HepG2 (cell line): Measurements from ENCODE around the gene AMBRA1. TPM values are rescaled to one million over a fixed set of nuclear protein-coding genes. Genes with fewer than 3 reads are reported as not detected.

ENCODE experiments used
- CBX5 ChIP-seq: sonication (generic); formaldehyde crosslinking; IDR thresholded peaks from 2 replicates; pipeline ENCODE4 v1.4.0; 2020; ENCODE audit warnings: missing genetic modification reagents, borderline replicate concordance
- ETV5 ChIP-seq: IDR thresholded peaks from 2 replicates; pipeline ENCODE4 v1.6.1; 2018; ENCODE audit warnings: missing biosample characterization, missing genetic modification reagents, inconsistent platforms, borderline replicate concordance
- IRX3 ChIP-seq: sonication (generic); formaldehyde crosslinking; IDR thresholded peaks from 2 replicates; pipeline ENCODE4 v1.8.1; 2023; ENCODE audit warnings: mild to moderate bottlenecking, low read depth, missing genetic modification reagents, borderline replicate concordance
- NFYC ChIP-seq: IDR thresholded peaks from 2 replicates; pipeline ENCODE4 v1.6.1; 2016; ENCODE audit warnings: missing genetic modification reagents, missing compliant biosample characterization
- NR3C1 ChIP-seq: sonication (generic); formaldehyde crosslinking; IDR thresholded peaks from 2 replicates; pipeline ENCODE4 v1.4.0; 2020; ENCODE audit warnings: missing genetic modification reagents
- SRSF4 ChIP-seq: fragments of 200-400 bp; formaldehyde crosslinking; IDR thresholded peaks from one replicate; pipeline ENCODE4 v1.6.1; 2018; ENCODE audit warnings: mild to moderate bottlenecking, low read depth, low read length, moderate library complexity; ENCODE audit not compliant: poor library complexity, severe bottlenecking
- TEAD3 ChIP-seq: optimal IDR thresholded peaks from 2 replicates; pipeline ENCODE3; 2016; ENCODE audit warnings: borderline replicate concordance
- XRCC5 ChIP-seq: fragments of 200-400 bp; formaldehyde crosslinking; optimal IDR thresholded peaks from 2 replicates; pipeline ENCODE3; 2017; ENCODE audit warnings: mild to moderate bottlenecking, low read length
- ZNF547 ChIP-seq: sonication (generic); formaldehyde crosslinking; IDR thresholded peaks from 2 replicates; pipeline ENCODE4 v1.5.1; 2020; ENCODE audit warnings: mild to moderate bottlenecking, missing genetic modification reagents
- ZNF562 ChIP-seq: sonication (generic); formaldehyde crosslinking; IDR thresholded peaks from 2 replicates; pipeline ENCODE4 v1.8.0; 2022; ENCODE audit warnings: missing genetic modification reagents, borderline replicate concordance
- polyA plus RNA-seq, 8 experiments: library from polyadenylated mRNA; depleted of rRNA in 3 of 8; stranded (reverse) in 7 of 8; unstranded in 1 of 8; fragments of >200 nt; fragmentation: Illumina TruSeq in 4 of 8; extraction: Trizol in 4 of 8; gene quantifications; 2 replicates each; pipeline versions ENCODE4 v1.2.1 to v1.2.3, GENCODE V29; 2011 to 2016; ENCODE audit warnings: low read depth in 4 of 8, missing spikeins in 1 of 8, mixed read lengths in 1 of 8; ENCODE audit not compliant: insufficient read depth in 1 of 8
- total RNA-seq, 5 experiments: library from RNA; depleted of rRNA; stranded (reverse); fragments of >200 nt; fragmentation: Illumina TruSeq; extraction: Trizol; gene quantifications; 2 replicates each; pipeline ENCODE4 v1.2.3, GENCODE V29; 2016; ENCODE audit warnings: low read depth in 1 of 5
- TF ChIP-seq, protein P1 (sequence below): sonication (generic); formaldehyde crosslinking; IDR thresholded peaks from 2 replicates; pipeline ENCODE4 v1.9.0; 2022; ENCODE audit warnings: missing genetic modification reagents, mild to moderate bottlenecking, borderline replicate concordance
- TF ChIP-seq, protein P2 (sequence below): sonication (generic); formaldehyde crosslinking; IDR thresholded peaks from 2 replicates; pipeline ENCODE4 v1.4.0; 2020; ENCODE audit warnings: missing genetic modification reagents, mild to moderate bottlenecking, borderline replicate concordance
- TF ChIP-seq, protein P3 (sequence below): sonication (generic); formaldehyde crosslinking; IDR thresholded peaks from 2 replicates; pipeline ENCODE4 v1.4.0; 2020; ENCODE audit warnings: missing genetic modification reagents
- TF ChIP-seq, protein P4 (sequence below): sonication (generic); formaldehyde crosslinking; IDR thresholded peaks from 2 replicates; pipeline ENCODE4 v1.4.0; 2020; ENCODE audit warnings: missing genetic modification reagents; ENCODE audit errors: not compliant biosample characterization
- TF ChIP-seq, protein P5 (sequence below): sonication (generic); formaldehyde crosslinking; IDR thresholded peaks from 2 replicates; pipeline ENCODE4 v1.8.1; 2023; ENCODE audit warnings: mild to moderate bottlenecking, moderate library complexity, missing genetic modification reagents
- TF ChIP-seq, protein P6 (sequence below), 2 experiments: IDR thresholded peaks; 2 replicates each; pipeline ENCODE4 v1.6.1; 2011 to 2012; ENCODE audit warnings: low read length in 2 of 2, borderline replicate concordance in 1 of 2, low read depth in 1 of 2, mild to moderate bottlenecking in 1 of 2, moderate library complexity in 1 of 2

The AMBRA1 gene
- total and polyA plus RNA-seq, 2 of the 13 experiments (the other 11 are each of a cell fraction or from before 2014, with no cell fraction given) = 15.7 to 26.0 TPM

DNA sequence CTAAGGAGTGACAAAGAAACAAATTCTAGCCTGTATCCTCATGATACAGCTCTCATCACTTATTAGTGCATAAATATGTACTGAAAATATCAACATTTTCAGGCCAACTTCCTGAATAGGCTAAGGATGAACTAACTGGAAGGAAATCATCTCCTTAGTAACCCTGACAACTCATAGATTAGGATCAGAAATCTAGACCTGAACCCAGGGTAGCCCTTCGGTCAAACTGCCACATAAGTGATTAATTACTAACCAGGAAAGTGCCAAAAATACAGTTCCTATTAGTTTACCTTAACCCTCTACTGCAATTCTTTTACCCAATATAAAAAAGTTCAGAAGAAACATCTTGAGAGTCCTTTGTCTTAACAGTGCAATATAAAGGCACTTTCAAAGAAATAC lies 40.0 kb downstream of the AMBRA1 start (continued):
- TF ChIP-seq, protein P1, sequence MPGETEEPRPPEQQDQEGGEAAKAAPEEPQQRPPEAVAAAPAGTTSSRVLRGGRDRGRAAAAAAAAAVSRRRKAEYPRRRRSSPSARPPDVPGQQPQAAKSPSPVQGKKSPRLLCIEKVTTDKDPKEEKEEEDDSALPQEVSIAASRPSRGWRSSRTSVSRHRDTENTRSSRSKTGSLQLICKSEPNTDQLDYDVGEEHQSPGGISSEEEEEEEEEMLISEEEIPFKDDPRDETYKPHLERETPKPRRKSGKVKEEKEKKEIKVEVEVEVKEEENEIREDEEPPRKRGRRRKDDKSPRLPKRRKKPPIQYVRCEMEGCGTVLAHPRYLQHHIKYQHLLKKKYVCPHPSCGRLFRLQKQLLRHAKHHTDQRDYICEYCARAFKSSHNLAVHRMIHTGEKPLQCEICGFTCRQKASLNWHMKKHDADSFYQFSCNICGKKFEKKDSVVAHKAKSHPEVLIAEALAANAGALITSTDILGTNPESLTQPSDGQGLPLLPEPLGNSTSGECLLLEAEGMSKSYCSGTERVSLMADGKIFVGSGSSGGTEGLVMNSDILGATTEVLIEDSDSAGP (CRISPR knock-in tag) = no peak
- TF ChIP-seq, protein P2, sequence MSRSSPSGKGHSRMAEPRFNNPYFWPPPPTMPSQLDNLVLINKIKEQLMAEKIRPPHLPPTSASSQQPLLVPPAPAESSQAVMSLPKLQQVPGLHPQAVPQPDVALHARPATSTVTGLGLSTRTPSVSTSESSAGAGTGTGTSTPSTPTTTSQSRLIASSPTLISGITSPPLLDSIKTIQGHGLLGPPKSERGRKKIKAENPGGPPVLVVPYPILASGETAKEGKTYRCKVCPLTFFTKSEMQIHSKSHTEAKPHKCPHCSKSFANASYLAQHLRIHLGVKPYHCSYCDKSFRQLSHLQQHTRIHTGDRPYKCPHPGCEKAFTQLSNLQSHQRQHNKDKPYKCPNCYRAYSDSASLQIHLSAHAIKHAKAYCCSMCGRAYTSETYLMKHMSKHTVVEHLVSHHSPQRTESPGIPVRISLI (CRISPR knock-in tag) = no peak
- no peak for TF ChIP-seq IRX3
- TF ChIP-seq NFYC (CRISPR knock-in tag) = 0 out of 2 replicates have a peak, but pooled peaks have one; percentile 5
- TF ChIP-seq, protein P3, sequence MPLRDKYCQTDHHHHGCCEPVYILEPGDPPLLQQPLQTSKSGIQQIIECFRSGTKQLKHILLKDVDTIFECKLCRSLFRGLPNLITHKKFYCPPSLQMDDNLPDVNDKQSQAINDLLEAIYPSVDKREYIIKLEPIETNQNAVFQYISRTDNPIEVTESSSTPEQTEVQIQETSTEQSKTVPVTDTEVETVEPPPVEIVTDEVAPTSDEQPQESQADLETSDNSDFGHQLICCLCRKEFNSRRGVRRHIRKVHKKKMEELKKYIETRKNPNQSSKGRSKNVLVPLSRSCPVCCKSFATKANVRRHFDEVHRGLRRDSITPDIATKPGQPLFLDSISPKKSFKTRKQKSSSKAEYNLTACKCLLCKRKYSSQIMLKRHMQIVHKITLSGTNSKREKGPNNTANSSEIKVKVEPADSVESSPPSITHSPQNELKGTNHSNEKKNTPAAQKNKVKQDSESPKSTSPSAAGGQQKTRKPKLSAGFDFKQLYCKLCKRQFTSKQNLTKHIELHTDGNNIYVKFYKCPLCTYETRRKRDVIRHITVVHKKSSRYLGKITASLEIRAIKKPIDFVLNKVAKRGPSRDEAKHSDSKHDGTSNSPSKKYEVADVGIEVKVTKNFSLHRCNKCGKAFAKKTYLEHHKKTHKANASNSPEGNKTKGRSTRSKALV (CRISPR knock-in tag) = no peak
- no peak for TF ChIP-seq ZNF562 (CRISPR knock-in tag)
- TF ChIP-seq SRSF4 = no peak
- TF ChIP-seq NR3C1 (CRISPR knock-in tag) = no peak
- TF ChIP-seq XRCC5 = no peak
- TF ChIP-seq, protein P4, sequence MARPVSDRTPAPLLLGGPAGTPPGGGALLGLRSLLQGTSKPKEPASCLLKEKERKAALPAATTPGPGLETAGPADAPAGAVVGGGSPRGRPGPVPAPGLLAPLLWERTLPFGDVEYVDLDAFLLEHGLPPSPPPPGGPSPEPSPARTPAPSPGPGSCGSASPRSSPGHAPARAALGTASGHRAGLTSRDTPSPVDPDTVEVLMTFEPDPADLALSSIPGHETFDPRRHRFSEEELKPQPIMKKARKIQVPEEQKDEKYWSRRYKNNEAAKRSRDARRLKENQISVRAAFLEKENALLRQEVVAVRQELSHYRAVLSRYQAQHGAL = no peak
- no peak for TF ChIP-seq ZNF547 (CRISPR knock-in tag)
- TF ChIP-seq TEAD3 (CRISPR knock-in tag) = no peak
- no peak for TF ChIP-seq ETV5 (CRISPR knock-in tag)
- TF ChIP-seq, protein P5, sequence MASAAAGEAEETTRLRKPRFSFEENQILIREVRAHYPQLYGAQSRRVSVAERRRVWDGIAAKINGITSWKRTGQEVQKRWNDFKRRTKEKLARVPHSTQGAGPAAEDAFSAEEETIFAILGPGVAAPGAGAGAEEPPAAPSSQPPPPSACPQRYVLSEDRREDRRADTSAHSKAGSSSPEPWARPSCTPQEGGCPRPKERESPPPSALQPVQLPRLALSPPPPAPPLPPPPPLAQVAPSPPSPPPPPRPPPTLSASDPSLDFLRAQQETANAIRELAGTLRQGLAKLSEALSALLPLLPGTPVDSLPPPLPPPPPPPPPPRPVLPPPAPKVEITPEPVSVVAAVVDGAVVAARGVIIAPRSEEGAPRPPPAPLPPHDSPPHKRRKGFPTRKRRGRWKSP (CRISPR knock-in tag) = no peak
- TF ChIP-seq, protein P6, sequence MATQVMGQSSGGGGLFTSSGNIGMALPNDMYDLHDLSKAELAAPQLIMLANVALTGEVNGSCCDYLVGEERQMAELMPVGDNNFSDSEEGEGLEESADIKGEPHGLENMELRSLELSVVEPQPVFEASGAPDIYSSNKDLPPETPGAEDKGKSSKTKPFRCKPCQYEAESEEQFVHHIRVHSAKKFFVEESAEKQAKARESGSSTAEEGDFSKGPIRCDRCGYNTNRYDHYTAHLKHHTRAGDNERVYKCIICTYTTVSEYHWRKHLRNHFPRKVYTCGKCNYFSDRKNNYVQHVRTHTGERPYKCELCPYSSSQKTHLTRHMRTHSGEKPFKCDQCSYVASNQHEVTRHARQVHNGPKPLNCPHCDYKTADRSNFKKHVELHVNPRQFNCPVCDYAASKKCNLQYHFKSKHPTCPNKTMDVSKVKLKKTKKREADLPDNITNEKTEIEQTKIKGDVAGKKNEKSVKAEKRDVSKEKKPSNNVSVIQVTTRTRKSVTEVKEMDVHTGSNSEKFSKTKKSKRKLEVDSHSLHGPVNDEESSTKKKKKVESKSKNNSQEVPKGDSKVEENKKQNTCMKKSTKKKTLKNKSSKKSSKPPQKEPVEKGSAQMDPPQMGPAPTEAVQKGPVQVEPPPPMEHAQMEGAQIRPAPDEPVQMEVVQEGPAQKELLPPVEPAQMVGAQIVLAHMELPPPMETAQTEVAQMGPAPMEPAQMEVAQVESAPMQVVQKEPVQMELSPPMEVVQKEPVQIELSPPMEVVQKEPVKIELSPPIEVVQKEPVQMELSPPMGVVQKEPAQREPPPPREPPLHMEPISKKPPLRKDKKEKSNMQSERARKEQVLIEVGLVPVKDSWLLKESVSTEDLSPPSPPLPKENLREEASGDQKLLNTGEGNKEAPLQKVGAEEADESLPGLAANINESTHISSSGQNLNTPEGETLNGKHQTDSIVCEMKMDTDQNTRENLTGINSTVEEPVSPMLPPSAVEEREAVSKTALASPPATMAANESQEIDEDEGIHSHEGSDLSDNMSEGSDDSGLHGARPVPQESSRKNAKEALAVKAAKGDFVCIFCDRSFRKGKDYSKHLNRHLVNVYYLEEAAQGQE (IDR thresholded peaks at IDR 0.05; ENCODE audit: borderline replicate concordance in 1 of 2, low read depth in 1 of 2, low read length in 2 of 2) = no peak
- TF ChIP-seq CBX5 (CRISPR knock-in tag) = no peak
- TF ChIP-seq, all 625 proteins: peak for 8
